ENCODE data around the gene MDK. TPM values are rescaled to one million over a fixed set of nuclear protein-coding genes. Genes with fewer than 3 reads are reported as not detected.
A peak's percentile ranks its signal among the peaks of the same experiment; 100 is the strongest.

Gene MDK
- total and polyA plus RNA-seq, 8 donors: 4.3 to 84.4 (median 21.9) TPM

DNA sequence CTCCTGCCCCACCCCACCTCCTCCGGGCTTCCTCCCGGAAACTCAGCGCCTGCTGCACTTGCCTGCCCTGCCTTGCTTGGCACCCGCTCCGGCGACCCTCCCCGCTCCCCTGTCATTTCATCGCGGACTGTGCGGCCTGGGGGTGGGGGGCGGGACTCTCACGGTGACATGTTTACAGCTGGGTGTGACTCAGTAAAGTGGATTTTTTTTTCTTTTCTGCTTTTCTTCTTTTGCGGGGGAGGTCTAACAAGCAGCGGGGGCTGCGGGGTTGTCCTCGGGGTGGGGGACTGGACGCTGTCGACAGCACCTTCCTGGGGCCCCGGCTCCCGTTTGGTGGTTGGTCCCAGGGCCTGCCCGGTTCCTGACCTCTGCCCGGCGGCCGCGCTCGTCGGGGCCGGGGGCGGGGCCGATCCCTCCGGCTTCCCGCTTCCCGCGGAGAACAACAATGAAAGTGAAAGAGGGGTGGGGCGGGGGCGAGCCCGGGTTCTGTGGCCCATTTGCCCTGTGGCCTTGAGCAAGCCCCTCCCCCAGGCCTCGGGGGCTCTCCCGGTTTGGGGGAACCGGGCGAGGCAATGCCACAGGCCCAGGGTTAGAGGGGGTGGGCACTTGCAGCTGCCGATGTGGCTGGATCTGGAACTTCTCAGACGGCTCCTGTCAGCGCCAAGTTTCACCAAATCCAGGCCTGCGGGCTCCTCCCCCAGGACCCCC lies 975 bp upstream of the MDK start:
- FAIRE-seq (no peak), DNase-seq (peak; percentile 60 to 87 (median 78))
- intact Hi-C loops (cut with DNase I): no loop called here

DNA sequence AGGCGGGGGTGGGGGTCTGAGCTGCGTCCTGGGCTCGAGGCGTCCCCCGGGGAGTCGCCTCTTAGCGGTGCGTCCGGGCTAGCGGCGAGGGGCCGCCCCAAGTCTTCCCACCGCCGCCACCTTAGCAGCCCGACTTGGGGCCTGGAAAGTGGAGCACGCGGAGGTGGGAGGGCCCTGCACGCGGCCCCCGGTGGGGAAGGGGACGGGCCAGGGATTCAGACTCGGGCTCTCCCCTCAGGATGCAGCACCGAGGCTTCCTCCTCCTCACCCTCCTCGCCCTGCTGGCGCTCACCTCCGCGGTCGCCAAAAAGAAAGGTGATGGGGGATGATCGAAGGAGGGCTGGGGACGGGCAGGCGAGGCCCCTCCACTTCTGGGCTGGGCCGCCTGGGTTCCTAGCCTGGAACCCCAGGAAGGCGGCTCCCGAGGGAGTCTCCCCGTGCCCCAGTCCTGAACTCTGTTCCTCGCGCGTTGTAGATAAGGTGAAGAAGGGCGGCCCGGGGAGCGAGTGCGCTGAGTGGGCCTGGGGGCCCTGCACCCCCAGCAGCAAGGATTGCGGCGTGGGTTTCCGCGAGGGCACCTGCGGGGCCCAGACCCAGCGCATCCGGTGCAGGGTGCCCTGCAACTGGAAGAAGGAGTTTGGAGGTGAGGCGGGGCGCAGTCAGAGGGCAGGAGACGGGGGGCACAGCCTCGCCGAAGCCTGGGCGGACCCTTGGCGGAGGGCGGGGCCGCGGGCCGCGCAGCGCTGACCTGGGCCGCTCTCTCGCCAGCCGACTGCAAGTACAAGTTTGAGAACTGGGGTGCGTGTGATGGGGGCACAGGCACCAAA lies 563 bp downstream of the MDK start:
- Histone ChIP-seq H3K36me3 (no peaks in the 10 kb centered on the region), H3K27me3 (peaks cover 0 to under 1% (median 0%) of the 10 kb centered on the region in 4 donors), H3K9me3 (no peaks in the 10 kb centered on the region), H3K4me3 (peak overlapping the region; percentile 44 to 69 (median 60)), H3K27ac (no peak overlapping the region), H3K4me1 (peaks cover 0 to 6% (median 0%) of the 10 kb centered on the region in 3 donors)
- no peak for FAIRE-seq
- WGBS, 2 donors: 6 to 9% methylated on average over 58 to 66 of the region's 66 CpGs
- TF ChIP-seq, protein P1, sequence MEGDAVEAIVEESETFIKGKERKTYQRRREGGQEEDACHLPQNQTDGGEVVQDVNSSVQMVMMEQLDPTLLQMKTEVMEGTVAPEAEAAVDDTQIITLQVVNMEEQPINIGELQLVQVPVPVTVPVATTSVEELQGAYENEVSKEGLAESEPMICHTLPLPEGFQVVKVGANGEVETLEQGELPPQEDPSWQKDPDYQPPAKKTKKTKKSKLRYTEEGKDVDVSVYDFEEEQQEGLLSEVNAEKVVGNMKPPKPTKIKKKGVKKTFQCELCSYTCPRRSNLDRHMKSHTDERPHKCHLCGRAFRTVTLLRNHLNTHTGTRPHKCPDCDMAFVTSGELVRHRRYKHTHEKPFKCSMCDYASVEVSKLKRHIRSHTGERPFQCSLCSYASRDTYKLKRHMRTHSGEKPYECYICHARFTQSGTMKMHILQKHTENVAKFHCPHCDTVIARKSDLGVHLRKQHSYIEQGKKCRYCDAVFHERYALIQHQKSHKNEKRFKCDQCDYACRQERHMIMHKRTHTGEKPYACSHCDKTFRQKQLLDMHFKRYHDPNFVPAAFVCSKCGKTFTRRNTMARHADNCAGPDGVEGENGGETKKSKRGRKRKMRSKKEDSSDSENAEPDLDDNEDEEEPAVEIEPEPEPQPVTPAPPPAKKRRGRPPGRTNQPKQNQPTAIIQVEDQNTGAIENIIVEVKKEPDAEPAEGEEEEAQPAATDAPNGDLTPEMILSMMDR (IDR thresholded peaks at IDR 0.05): no peak
- intact Hi-C loops (cut with DNase I): no loop called here
- ATAC-seq: peak in 1 of 4 donors; percentile 3
- DNase-seq: peak in 2 of 6 donors; percentile 21 to 69

More for the DNA sequence above, 975 bp upstream of the MDK start:
- peak; percentile 59 to 78 (median 72) for ATAC-seq
- 2 to 4% methylated on average over 43 to 45 of the region's 45 CpGs for whole genome bisulfite sequencing, 2 donors
- Histone ChIP-seq H3K27ac (peak overlapping the region; percentile 7 to 85 (median 52)), H3K9me3 (no peaks in the 10 kb centered on the region), H3K27me3 (no peaks in the 10 kb centered on the region), H3K4me1 (peaks cover 0 to 6% (median 0%) of the 10 kb centered on the region in 3 donors), H3K36me3 (peaks cover 0 to 13% (median 6%) of the 10 kb centered on the region in 3 donors), H3K4me3 (peak overlapping the region; percentile 53 to 69 (median 60))
- TF ChIP-seq, protein P1 (IDR thresholded peaks at IDR 0.05): no peak

DNA sequence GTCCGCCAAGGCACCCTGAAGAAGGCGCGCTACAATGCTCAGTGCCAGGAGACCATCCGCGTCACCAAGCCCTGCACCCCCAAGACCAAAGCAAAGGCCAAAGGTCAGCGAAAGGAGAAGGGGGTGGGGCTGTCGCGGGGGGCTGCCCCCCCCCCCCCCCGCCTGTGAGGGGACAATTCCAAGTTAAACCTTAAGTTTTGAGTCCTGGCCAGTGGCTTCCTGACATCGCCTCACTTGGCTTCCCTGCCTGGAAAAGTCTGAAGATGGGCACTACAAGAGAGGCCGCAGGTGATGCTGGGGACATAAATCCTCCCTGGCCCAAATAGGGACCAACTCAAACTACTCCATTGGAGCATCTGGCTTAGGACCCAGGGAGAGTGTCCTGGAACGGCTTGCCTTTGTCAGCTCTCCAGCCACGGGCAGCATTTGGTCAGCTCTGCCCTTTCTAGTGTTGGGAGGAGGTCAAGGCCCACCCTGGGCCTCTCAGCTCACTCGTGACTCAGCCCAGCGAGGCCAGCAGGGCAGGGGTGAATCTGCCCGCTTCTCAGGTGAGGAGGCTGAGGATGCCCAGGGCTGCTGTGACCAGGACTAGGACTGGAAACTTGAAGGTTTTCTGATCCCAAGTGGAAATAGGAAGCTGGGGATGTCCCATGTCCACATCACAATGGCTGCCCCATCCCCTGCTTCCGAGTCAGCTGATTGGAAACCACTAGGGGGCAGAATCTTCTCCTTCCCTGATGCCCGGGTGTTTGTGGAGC lies 1.4 kb downstream of the MDK start:
- Histone ChIP-seq H3K27ac (no peak overlapping the region), H3K27me3 (peaks cover 0 to 9% (median 0%) of the 10 kb centered on the region in 4 donors), H3K4me3 (peak overlapping the region in 1 of 4 donors; percentile 66), H3K36me3 (no peaks in the 10 kb centered on the region), H3K4me1 (peaks cover 0 to 6% (median 0%) of the 10 kb centered on the region in 3 donors), H3K9me3 (no peaks in the 10 kb centered on the region)
- 48 to 49% methylated on average over 17 to 18 of the region's 18 CpGs for WGBS, 2 donors
- DNase-seq (peak in 2 of 6 donors; percentile 47 to 61), ATAC-seq (no peak), FAIRE-seq (no peak)
- intact Hi-C loops (cut with DNase I): no loop called here
- TF ChIP-seq, protein P1 (IDR thresholded peaks at IDR 0.05): peak; percentile 26 to 44 (median 34)

DNA sequence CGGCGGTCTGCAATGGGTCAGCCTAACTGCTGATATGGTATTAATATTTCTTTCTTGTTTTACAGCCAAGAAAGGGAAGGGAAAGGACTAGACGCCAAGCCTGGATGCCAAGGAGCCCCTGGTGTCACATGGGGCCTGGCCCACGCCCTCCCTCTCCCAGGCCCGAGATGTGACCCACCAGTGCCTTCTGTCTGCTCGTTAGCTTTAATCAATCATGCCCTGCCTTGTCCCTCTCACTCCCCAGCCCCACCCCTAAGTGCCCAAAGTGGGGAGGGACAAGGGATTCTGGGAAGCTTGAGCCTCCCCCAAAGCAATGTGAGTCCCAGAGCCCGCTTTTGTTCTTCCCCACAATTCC lies 1.9 kb downstream of the MDK start:
- Histone ChIP-seq H3K27me3 (peaks cover 0 to 11% (median 0%) of the 10 kb centered on the region in 4 donors), H3K9me3 (no peaks in the 10 kb centered on the region), H3K4me3 (no peak overlapping the region), H3K4me1 (peaks cover 0 to 6% (median 0%) of the 10 kb centered on the region in 3 donors), H3K36me3 (no peaks in the 10 kb centered on the region), H3K27ac (no peak overlapping the region)
- DNase-seq (no peak), FAIRE-seq (no peak), ATAC-seq (no peak)
- 61 to 72% methylated on average over 7 of the region's 7 CpGs for WGBS, 2 donors
- TF ChIP-seq, protein P1 (IDR thresholded peaks at IDR 0.05): no peak
- intact Hi-C loops (cut with DNase I): no loop called here

All from pancreas (tissue), 10 donors.